SK-N-MC (cell line): ENCODE data around the gene SLC43A1.

Experiments
- DNase-seq: peaks from one replicate; pipeline ENCODE4 v3.0.0-alpha.2; 2011; ENCODE audit warnings: low read depth, low spot score
- H3K27ac ChIP-seq: fragments of 200-600 bp; sonication (generic); 2 replicates; pipeline ENCODE4 v1.5.1; 2016; ENCODE audit warnings: mixed run types
- H3K36me3 ChIP-seq: fragments of 200-600 bp; sonication (generic); 2 replicates; pipeline ENCODE4 v1.6.1; 2017; ENCODE audit warnings: antibody characterized with exemption, low read length, mixed read lengths; ENCODE audit not compliant: insufficient read depth
- H3K4me3 ChIP-seq: fragments of 200-600 bp; sonication (generic); 2 replicates; pipeline ENCODE4 v1.5.1; 2016
- H3K9ac ChIP-seq: fragments of 200-600 bp; sonication (generic); 2 replicates; pipeline ENCODE4 v1.8.0; 2017; ENCODE audit warnings: mixed run types, mixed read lengths; ENCODE audit not compliant: insufficient read length
- H3K9me3 ChIP-seq: fragments of 200-600 bp; sonication (generic); 2 replicates; pipeline ENCODE4 v1.6.1; 2017; ENCODE audit warnings: low read depth, mild to moderate bottlenecking, antibody characterized with exemption, low read length, moderate library complexity, mixed read lengths
- EZH2 ChIP-seq: fragments of 200-600 bp; sonication (generic); IDR thresholded peaks from one replicate; pipeline ENCODE4 v1.6.1; 2017; ENCODE audit warnings: antibody characterized with exemption
- FOXP2 ChIP-seq: optimal IDR thresholded peaks from 2 replicates; pipeline ENCODE3; 2011; ENCODE audit warnings: mild to moderate bottlenecking, moderate library complexity; ENCODE audit not compliant: insufficient read depth; ENCODE audit errors: extremely low read length, control extremely low read depth
- POLR2AphosphoS5 ChIP-seq: IDR thresholded peaks from 2 replicates; pipeline ENCODE4 v1.6.1; 2012; ENCODE audit warnings: mild to moderate bottlenecking, low read depth, low read length, borderline replicate concordance

Gene SLC43A1

DNA sequence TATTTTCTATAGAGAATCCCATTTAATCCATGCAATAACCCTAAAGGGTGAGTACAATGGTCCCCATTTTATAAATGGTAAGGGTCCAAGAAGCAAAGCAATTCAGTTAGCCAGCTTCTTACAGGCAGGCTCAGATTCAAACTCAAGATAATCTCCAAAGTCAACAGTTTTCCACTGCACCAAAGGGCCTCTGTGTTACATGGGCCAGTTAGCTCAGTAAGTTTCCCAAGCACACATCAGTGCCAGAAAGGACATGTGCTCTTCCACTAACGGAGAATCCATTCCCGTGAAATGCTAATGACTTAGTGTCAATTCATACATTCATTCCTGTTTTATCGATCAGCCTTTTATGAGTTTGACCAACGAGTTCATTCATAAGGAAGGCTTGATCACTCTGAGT lies 11.0 kb downstream of the SLC43A1 start:
- DNase-seq = no peak
- Histone ChIP-seq H3K9ac (no peak overlapping the region), H3K4me3 (no peak overlapping the region), H3K9me3 (no peaks in the 10 kb centered on the region), H3K36me3 (peaks cover 17% of the 10 kb centered on the region; the same call in 1 of the 2 replicates), H3K27ac (no peak overlapping the region)
- no peak for TF ChIP-seq FOXP2
- TF ChIP-seq POLR2AphosphoS5 = no peak
- no peak for TF ChIP-seq EZH2

DNA sequence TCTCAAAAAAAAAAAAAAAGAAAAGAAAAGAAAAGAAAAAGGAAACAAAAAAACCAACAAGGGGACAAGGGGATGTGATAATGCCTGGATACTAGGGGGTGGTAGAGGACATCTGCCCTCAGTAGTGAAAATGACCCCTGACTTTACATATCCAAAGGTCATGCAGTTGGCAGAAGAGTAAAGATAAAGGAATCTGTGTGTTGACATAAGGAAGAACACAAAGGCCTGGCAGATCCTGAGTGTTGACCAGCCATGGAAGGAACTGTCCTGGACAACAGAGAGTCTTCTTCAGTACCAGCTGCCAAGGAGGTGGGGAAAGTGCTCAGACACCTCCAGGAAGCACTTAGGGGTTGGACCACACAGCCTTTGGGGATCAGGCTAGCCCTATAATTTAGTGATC lies 12.6 kb downstream of the SLC43A1 start:
- Histone ChIP-seq H3K9me3 (no peaks in the 10 kb centered on the region), H3K36me3 (peaks cover 17% of the 10 kb centered on the region; the same call in 1 of the 2 replicates), H3K4me3 (no peak overlapping the region), H3K9ac (no peak overlapping the region), H3K27ac (no peak overlapping the region)
- no peak for TF ChIP-seq POLR2AphosphoS5
- no peak for TF ChIP-seq FOXP2
- TF ChIP-seq EZH2 = no peak
- DNase-seq = no peak

DNA sequence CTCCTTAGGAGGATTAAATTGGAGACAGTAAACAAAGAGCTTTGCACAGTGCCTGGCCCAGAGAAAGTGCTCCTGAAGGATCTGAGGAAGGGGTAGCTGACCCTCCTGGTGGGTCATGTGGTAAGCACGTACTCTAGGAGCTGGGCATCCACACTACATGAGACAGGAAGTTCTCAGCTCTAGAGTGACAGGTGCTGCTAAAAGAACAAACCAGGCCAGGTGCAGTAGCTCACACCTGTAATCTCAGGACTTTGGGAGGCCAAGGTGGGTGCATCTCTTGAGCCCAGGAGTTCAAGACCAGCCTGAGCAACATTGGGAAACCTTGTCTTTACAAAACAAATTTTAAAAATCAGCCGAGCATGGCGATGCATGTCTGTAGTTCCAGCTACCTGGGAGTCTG lies 13.1 kb downstream of the SLC43A1 start:
- H3K27ac ChIP-seq = no peak overlapping the region
- TF ChIP-seq FOXP2 (no peak), EZH2 (no peak), POLR2AphosphoS5 (no peak)
- H3K9me3 ChIP-seq = no peaks in the 10 kb centered on the region
- H3K36me3 ChIP-seq = peaks cover 17% of the 10 kb centered on the region; the same call in 1 of the 2 replicates
- no peak overlapping the region for H3K9ac ChIP-seq
- DNase-seq = no peak
- H3K4me3 ChIP-seq = no peak overlapping the region

DNA sequence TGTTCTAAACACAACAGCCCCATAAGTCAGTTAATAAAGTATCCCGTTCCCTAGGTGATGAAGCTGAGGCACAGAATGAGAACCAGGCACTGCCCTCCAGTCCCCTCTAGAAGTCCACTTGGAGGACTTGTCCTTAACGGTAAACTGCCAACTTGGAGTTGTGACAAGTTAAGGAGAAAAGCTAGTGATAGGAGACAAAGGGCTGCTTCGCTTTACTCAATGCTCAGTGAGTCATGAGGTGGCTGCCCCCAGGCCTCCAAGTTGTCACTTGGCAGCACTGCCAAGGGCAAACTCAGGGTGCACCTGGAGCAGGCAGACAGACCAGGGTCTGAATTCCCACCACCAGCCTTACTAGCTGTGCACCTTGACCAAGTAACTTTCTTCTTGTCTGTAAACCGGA lies 13.5 kb downstream of the SLC43A1 start:
- DNase-seq = no peak
- no peak overlapping the region for H3K27ac ChIP-seq
- no peak overlapping the region for H3K9ac ChIP-seq
- H3K9me3 ChIP-seq = no peaks in the 10 kb centered on the region
- H3K4me3 ChIP-seq = no peak overlapping the region
- peaks cover 17% of the 10 kb centered on the region; the same call in 1 of the 2 replicates for H3K36me3 ChIP-seq
- TF ChIP-seq FOXP2 (no peak), EZH2 (no peak), POLR2AphosphoS5 (no peak)

DNA sequence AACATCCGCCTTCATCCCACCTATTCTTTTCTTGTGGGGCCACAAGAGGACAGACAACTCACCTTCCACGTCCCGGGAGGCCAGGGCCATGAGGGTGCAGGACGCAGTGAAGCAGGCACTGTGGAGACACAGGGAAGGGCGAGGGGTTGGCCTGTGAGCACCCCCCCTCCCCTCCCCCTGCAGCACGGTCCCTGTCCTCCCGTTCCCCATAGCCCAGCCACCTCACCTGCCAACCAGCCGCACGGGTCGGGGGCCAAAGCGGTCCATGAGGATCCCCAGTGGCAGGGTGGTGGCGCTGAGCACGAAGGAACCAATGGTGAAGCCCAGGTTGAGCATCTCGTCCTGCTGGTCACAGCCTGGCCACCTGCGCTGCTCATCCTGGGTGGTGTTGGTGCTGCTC lies 14.6 kb downstream of the SLC43A1 start:
- Histone ChIP-seq H3K36me3 (peaks cover 17% of the 10 kb centered on the region; the same call in 1 of the 2 replicates), H3K9ac (no peak overlapping the region), H3K27ac (no peak overlapping the region), H3K9me3 (no peaks in the 10 kb centered on the region), H3K4me3 (no peak overlapping the region)
- no peak for DNase-seq
- TF ChIP-seq POLR2AphosphoS5 (no peak), EZH2 (no peak), FOXP2 (no peak)

DNA sequence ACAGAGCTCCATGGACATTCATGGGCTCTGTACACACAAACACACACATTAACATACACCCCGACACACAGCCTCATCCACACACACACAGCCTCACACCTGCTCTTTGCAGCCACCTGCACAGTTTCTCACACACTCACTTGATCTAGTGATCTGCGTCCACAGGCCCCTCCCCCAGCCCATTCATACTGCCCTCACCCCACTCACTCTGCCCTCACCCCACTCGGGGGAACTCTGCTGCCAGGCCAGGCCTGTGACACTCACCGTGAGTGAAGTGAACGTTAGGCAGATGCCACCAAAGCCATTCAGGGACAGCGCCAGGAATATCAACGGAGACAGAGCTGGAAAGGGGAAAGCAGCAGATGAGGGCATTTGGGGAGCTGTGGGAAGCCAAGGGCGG lies 15.0 kb downstream of the SLC43A1 start:
- no peak for DNase-seq
- Histone ChIP-seq H3K4me3 (no peak overlapping the region), H3K9me3 (no peaks in the 10 kb centered on the region), H3K27ac (no peak overlapping the region), H3K36me3 (peaks cover 17% of the 10 kb centered on the region; the same call in 1 of the 2 replicates), H3K9ac (no peak overlapping the region)
- TF ChIP-seq EZH2 = no peak
- TF ChIP-seq POLR2AphosphoS5 = no peak
- TF ChIP-seq FOXP2 = no peak

DNA sequence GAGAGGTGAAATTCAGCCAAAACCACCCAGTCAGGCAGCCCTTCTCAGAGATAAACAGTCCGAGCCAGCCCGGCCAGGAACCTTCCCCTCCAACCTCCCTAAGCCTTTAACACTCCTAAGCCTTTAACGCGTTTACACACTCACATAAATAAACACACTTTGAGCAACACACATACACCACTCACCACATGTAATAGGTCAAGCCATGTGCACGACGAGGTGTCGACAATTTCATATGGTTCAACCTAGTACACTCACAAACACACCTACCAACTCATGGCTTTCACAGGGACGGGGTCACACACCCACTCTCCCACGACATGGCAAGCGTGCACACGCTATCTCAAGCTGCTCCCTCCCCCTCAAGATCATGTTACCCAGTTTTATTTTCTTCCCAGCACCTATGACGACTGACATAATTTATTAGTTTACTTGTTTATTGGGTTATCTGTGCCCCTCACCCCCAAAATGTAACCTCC lies 15.5 kb downstream of the SLC43A1 start:
- no peak for DNase-seq
- H3K36me3 ChIP-seq = peaks cover 17% of the 10 kb centered on the region; the same call in 1 of the 2 replicates

DNA sequence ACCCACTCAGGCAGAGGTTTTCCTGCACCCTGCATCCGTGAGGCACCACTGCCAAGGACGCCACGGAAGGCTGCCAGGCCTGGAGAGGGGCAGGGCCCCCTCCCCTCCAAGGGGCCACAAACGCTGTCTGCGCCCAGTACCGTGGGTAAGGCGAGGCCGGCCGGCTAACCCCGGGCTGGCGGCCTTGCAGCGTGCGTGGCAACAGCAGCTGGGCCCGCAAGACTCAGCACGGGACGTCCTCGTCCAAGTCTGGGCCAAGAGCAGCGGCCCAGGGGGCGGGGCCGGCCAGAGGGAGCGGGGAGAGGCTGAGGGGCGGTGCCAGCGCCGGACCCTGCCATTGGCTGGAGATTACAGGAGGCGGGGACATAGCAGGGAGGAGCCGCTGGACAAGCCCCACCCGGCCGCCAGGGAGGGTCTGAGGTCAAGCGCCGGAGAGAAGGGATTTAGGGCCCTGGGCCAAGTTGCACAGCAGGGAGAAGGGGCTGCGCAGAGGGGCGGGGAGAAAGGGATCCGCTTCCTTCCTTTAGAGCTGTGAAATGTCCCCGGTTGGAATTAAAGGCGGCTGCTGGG lies 16.0 kb downstream of the SLC43A1 start:
- Histone ChIP-seq H3K4me3 (no peak overlapping the region), H3K9ac (no peak overlapping the region), H3K9me3 (no peaks in the 10 kb centered on the region), H3K27ac (no peak overlapping the region), H3K36me3 (peaks cover 17% of the 10 kb centered on the region; the same call in 1 of the 2 replicates)
- DNase-seq = no peak
- TF ChIP-seq EZH2 = no peak
- TF ChIP-seq FOXP2 = no peak
- TF ChIP-seq POLR2AphosphoS5 = no peak

More for the DNA sequence above, 15.5 kb downstream of the SLC43A1 start:
- Histone ChIP-seq H3K9ac (no peak overlapping the region), H3K4me3 (no peak overlapping the region), H3K27ac (no peak overlapping the region), H3K9me3 (no peaks in the 10 kb centered on the region)
- no peak for TF ChIP-seq POLR2AphosphoS5
- no peak for TF ChIP-seq FOXP2
- TF ChIP-seq EZH2 = no peak
